NCI-H2196 treated with DMSO at 0.1 percent for 48 hours (cell line): ENCODE results near the gene RAC2.
"Not testable (repeated sequence)": the region's sequence is repeated elsewhere in the genome, so short reads cannot be mapped to it uniquely, and the experiment has no call there.

Source experiments
- DNase-seq: peaks from one replicate; lab custom pipeline; 2025; ENCODE audit not compliant: unreplicated experiment; lab: John Stamatoyannopoulos, UW

Gene RAC2

DNA sequence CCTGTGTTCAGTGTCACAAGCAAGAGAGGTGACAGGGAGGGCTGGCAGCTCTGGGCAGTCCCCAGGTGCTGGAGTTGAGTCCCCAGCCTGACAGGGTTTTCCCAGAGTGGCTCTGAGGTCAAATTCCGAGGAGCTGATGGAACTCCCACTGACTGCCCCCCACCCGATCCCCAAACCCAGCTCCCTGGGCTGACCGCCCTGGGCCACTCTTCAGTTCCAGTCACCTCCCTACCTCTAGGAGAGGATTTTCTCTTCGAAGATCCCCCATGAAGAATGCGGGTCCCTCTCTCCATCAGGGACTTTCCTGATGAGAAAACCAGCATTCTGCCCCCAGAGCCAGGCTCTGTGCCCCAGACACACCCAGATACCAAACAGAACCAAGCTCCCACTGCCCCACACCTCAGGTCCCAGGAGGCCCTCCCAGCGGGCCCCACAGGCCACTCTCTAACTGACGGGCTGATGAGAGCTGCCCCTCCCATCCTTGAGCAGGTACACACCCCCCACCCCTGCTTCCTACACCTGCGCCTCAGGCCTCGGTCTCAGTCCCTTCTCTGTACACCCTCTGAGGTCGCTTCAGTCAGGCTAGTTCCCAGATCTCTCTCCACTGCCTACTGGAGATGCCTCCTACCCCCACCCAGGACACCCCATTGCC, 12.1 kb upstream of the RAC2 start:
- no peak for DNase-seq

DNA sequence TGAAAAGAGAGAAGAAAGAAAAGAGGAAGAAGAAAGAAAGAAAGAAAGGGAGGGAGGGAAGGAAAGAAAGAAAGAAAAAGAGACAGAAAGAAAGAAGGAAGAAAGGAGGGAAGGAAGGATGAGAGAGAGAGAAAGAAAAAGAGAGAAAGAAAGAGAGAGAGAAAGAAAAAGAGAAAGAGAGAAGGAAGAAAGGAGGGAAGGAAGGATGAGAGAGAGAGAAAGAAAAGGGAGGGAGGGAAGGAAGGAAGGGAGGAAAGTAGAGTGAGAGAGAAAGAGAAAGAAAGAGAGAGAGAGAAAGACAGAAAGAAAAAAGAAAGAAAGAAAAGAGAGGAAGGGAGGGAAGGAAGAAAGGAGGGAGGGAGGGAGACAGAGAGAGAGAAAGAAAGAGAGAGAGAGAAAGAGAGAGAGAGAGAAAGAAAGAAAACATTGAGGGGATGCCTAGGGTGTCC, 11.5 kb upstream of the RAC2 start:
- DNase-seq: no peak

DNA sequence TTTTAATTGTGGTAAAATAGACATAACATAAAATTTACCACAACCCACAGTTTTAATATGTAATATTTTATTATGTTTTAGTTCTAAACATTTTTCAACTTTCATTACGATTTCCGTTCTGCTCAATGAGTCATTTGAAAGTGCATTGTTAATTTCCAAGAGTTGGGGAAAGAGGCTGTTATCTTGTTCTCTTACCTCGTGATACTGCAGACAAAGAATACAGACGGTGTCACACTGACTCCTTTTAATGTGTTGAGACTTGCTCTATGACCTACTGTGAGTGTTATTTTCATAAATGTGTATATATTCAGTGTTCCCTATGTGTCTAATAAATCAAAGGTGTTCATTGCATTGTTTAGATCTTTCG, 10.8 kb upstream of the RAC2 start:
- no peak for DNase-seq

DNA sequence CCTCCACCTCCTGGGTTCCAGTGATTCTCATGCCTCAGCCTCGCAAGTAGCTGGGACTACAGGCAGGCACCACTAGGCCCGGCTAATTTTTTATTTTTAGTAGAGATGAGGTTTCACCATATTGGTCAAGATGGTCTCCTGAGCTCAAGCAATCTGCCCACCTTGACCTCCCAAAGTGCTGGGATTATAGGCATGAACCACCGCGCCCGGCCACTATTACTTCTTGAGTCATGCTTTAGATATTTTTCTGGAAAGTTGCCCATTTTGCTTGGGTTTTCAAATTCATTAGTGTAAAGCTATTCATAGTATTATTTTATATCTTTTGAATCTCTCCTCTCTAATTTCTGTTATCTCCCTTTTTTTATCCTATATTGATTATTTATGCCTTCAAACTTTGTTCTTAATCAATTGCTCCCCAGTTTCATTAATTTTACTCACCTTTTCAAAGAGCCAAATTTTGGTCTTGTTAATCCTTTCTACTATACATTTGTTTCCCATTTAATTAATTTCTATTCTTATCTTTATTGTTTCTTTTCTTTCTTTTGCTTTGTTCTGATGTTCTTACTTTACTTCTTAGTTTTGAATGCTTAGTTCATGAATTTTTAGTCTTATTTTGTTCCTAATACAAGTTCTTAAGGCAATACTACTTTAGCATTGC, 10.3 kb upstream of the RAC2 start:
- DNase-seq: no peak

DNA sequence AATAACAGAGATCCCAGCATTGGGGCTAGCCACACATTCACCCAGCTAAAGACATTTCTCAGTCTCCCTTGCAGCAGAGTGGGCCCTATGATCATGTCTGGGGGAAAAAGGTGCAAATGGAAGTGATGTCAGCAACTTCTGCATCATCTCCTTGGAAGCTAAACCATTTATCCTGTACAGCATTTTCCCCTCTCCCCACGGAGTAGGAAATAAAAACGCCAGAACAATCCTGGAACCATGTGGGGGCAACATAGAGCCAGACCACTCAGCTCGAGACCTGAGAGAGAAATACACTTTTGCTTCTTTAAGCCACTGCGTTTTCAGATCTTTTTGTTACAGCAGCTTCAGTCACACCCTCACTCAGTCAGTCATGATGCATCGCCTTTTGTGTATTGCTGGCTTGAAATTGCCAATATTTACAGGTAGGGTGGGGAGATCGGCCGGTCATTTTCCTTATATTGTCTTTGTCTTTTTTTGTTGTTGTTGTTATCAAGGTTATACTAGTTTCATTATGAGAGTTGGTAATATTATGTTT, 9.1 kb upstream of the RAC2 start:
- DNase-seq: no peak

DNA sequence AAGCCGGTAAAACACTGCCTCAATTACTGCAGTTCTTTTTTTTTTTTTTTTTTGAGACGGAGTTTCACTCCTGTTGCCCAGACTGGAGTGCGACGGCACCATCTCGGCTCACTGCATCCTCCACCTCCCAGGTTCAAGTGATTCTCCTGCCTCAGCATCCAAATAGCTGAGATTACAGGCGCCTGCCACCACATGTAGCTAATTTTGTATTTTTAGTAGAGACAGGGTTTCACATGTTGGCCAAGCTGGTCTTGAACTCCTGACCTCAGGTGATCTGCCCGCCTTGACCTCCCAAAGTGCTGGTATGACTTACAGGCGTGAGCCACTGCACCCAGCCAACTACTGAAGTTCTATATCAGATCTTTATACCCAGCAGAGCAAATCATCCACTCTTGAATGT, 7.8 kb upstream of the RAC2 start:
- not testable (repeated sequence) for DNase-seq

DNA sequence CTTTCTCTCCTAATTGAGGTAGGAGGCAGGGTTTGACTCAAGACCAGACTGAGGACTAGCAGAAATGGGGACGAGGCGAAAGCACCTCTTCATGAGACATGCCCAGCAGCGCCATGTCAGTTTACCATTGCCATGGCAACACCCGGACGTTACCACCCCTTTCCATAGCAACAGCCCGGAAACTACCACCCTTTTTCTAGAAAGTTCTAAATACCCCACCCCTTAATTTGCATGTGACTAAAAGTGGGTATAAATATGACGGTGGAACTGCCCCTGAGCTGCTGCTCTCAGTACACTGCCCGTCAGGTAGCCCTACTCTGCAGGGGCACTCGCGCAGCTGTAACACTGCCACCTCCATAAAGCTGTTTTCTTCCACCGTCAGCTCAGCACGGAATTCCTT, 5.9 kb upstream of the RAC2 start:
- no peak for DNase-seq

DNA sequence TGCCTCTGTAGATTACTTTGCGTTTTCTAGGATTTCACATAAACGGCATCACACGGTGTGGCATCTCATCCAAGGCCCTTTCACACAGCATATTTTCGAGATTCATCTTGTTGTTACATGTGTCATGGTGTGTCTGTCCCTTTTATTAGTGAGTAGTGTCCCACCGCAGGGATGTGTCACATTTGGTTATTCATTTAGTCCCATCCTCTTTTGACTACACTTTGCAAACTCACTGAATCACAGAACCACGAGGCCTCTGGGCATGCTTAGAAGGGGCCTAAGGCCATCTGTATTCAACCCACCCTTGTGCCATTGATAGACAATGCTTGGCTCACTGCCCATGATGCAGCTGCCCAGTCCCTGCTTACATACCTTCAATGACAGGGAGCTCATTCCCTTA, 4.2 kb upstream of the RAC2 start:
- DNase-seq: no peak

DNA sequence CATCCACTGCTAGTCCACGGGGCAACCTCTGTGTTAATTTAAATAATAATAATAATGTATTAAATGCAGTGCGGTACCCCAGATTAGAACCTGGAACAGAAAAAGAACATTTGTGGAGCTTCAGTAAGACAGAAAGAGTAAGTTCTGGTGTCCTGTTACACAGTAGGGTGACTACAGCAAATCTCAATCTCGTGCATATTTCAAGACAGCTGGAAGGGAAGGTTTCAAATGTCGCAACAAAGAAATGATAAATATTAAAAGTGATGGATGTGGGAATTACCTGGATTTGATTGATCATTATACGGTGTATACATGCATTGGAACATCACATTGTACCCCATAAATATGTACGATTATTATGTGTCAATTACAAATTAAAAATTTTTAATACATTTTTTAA, 1.7 kb upstream of the RAC2 start:
- no peak for DNase-seq

DNA sequence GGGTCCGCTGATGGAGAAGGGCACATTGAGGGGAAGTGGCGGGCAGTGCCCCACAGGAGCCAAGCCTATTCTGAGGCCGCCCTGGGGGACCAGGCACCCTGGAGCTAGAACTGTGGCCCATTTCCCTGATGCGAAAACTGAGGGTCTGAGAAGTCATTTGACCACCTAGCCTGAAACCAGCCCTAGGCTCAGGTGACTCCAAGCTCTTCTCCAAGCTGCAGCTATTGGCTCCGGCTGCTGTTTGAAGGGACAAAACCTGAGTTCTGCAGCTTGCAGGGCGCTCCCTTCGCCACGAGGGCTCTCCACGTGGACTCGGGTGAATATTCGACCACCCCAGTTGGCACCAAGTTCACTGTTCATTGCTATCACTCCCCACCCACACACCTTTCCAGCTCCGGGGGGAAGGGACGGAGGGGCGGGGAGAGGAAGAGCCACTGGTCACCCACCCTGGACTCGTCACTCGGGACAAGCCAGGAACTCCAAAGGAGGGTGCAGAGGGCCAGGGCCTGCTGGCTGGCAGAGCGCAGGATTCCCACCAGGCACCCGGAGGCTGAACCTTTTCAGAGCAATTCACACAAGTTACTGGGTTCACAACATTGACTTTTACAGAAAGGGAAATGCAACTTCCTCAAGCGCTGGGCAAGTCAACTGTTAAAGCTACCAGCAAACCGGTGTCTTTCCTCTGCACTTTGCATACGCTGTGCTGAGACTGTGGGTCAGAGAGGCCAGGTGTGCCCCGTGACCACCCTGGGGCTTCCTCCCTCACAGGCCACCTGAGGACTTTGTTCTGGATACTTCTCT, 1.1 kb upstream of the RAC2 start:
- DNase-seq: no peak

DNA sequence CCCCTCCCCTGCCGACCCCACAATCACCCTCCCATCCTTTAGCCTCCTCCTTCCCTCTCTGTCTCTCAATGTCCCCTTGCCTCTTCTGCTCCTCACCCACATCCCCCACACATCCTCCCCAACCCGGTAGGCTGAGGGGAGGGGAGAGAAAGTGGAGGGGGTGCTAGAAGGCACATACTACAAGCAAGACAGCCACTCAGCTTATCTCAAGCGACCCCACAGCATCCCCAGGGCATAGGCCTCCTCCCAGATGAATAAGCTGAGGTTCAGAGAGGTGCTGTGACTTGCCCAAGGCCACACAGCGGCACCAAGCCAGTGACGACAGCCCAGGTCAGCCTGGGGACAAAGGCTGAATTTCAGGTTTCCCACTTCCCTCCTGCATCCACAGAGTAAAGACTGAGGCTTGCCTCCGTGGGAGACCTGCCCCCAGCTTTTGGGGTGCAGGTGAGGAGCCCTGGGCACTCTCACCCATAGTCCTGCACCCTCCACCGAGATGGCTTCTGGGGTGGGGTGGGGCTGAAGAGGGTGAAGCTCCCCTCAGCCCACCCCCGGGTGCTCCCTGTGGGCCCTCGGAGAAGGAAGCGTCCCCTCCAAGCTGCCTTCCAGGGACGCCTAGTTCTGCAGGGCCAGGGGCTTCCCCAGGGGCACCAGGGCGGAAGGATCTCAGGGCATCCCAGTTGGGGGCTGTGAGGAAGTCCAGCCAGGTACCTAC, 511 bp downstream of the RAC2 start:
- no peak for DNase-seq

DNA sequence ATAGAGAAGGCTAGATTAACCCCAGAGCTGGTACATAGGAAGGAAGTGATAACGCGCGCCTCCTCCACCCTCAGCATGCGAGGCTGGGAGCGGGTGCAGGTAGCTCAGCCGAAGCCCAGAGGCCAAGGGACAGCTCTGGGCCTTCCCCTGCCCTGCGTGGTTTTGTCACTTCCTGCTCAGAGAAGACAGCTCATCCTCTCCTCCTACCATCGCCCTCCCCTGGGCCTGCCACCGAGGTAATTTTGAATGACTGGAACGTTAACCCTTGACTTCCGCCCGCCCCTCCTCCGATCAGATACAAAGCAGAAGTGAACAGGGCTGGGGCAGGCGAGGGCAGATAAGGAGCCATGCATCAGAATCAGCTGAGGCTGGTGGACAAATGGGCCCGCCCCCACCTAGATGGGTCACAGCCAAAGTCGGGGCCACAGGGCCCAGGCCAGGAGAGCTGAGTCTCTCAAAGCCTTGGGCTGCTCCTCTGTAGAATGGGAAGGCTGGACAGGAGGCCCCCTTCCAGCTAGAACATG, 1.6 kb downstream of the RAC2 start:
- DNase-seq: no peak

DNA sequence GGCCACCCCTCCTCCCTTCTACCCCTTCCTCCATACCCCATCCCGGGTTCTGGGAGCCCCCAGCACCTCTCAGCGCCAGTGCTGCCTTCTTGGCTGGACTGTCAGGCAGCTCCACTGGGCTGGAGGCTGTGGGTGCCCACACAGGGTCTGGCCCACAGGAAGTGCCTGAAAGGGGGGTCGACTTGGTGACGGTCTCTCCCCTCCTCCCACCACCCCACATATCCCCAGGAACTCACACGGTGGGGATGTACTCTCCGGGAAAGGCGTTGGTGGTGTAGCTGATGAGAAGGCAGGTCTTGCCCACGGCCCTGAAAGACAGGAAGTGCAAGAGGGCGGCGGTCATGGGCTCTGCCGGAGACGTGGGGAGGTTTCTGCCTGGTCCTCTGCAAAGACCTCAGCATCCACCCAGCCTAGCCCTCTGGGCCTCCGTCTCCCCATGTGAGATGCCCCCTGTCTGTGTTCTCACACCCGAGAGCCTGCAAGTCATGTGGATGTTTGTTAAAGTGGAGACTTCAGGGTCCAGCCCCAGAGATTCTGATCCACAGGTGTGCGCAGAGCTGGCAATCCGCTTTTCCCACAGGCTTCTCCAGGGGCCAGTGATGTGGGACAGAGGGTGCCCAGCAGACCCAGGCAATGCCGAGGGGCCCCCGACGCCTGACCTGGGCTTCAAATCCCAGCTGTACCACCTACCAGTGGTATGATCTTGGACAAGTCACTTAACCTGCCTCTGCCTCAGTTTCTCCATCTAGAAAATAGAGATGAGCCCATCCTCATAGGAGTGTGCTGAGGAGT, 2.5 kb downstream of the RAC2 start:
- no peak for DNase-seq

DNA sequence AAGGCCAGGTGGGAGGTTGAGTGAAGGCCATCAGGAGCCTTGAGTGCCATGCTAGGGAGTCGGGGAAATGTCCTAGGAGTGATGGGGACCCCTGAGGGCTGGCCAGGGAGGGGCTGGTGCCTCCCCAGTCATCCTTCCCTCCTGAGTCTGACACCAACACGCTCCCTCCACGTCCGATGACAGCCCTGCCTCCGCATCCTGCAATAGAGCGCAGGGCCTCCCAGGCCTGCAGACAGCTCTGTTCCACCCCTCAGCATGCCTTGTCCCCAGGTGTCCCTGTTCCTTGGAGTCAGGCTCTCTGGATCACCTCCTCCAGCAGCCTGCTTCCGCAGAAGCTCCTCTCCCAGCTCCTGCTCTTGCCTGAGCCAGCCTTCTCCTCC, 3.1 kb downstream of the RAC2 start:
- no peak for DNase-seq

DNA sequence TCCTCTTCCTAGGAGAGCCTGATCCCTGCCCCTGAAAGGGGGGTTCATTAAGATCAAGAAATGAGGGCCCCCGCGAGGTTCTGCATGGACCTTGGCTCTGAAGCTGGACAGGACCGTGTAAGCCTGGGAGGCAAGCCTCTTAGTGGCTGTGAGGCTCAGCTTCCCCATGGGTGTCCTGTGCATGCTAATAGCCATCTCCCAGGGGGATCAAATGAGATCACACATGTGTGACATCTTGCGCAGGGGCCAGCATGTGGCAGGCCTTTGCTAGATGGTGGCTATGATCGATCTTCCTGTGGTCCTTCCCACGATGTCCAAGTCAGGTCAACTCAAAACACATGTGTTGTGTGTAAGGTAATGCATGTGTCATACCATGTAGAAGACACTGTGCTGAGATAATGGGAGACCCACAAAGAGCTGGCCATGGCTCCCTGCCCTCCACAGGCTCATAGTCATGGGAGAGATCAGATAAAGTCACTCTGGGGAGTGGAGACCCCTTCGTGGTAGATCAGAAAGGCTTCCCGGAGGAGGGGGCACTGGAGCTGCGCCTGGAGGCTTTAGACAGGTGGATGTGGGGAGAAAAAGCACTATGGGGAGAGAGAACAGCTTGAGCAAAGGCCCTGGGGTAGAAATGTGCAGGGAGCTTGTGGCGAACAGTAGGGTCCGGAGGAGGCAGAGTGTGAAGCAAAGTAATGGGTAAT, 3.7 kb downstream of the RAC2 start:
- DNase-seq: no peak

DNA sequence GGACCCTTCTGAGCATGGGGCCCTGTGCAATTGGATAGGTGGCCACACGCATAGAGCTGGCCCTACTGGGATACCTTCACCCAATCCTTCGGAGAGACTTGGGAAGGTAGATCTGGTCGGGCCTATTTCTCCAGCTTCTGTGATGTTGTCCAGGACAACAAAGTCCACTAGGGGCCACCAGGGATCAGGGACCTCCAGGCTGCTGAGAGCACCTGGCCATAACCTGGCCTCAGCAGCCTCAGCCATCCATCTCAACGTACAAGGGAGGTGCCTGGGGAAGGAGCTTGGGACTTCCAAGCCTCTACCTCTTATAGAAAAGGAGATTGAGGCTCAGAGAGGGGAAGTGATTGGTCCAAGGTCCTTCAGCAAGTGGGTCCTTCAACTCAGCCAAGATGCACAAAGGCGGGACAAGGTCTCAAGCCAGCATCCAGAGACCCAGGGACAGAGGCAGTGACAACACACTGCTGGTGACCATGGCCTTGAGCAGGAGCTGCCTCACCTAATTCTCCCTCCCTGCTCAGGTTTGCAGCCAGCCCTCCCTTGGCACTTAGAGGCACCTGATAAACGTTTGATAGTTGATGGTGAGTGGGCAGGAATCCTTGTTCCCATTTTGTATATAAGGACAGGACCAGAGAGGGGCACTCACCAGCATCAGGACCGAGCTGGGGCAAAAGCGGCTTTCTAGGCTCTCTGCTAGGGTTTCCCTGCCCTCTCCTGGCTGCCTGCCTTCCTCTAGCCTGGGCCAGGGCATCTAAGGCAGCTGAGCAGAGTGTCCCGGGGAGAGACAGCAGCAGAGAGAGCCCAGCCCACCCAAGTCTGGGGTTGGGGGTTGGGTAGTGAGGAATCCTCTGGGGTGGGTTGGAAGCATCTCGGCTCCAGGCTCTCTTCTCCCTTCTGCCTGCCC, 4.5 kb downstream of the RAC2 start:
- no peak for DNase-seq

DNA sequence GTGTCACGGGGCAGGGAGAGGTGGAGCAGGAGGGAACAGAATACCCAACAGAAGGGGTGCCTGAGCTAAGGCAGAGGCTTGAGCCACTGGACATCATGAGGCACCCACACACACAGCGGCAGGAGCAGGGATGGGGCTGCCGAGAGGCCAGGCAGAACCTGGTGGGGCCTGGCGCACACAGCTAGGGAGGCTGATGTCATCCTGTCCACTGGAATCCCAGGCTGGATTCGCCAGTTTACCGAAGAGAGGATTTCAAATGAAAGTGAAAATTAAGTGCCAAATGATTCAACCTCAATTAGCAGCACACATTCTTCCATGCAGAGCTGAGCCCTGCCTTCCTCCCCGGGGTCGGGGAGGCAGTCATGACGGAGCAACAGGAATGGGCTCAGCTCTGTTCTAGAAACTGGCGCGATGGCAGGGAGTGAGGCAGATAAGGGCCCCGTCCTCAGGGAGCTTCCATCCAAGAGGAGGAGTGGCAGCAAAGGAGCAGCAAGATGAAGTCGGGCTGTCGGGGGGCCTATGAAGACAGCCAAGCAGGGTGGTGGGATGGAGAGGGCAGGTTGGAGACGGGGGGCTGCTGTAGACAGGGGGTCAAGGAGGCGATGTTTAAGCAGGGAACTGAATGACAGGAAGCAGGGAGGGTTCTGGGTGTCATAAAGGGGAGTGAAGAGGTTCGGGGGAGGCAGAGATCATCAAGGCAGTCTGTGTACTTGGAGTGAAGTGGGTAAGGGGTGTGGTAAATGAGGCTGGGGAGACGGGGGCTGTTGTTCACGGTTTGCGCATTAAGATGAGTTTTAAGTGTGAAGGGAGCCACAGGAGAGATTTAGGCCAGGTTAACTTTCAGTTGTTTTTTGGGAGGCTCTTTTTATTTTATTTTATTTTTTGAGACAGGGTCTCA, 6.4 kb downstream of the RAC2 start:
- DNase-seq: no peak
